HG02840 (cell line): ENCODE results near the gene HEATR5A.
A peak's percentile ranks its signal among the peaks of the same experiment; 100 is the strongest.

Experiments used
- ATAC-seq: cut with Tn5 transposase; IDR thresholded peaks from one replicate; pipeline ENCODE4 v1.9.1; 2021; ENCODE audit warnings: mild to moderate bottlenecking, moderate library complexity, moderate number of reproducible peaks; ENCODE audit not compliant: unreplicated experiment, low FRiP score

The HEATR5A gene

DNA sequence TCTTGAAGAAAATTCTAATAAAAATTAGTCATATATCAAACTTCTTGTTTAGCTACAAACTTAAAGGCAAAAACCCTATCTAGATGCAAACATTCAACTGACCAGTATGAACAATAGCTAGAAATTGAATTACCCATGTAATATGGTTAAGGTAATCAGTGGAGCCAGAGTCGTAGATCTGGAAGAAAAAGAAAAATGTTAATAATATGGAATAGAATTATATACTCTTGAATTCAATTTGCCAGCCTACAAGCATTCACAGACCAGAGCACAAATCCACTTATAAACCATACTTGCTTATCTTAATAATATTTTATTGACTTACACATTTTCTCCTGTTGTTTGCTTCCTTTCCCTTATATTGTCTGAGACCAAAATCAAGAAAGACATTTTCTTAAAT lies 7.7 kb upstream of the HEATR5A start:
- no peak for ATAC-seq

- ATAC-seq: no peak
Measured at GRCh38 chr14:31426663-31427062, 6.3 kb upstream of the HEATR5A start.

GRCh38 chr14:31425905-31426304 lies 5.6 kb upstream of the HEATR5A start:
- ATAC-seq: no peak

GRCh38 chr14:31421200-31421599 lies 850 bp upstream of the HEATR5A start:
- ATAC-seq: no peak

DNA sequence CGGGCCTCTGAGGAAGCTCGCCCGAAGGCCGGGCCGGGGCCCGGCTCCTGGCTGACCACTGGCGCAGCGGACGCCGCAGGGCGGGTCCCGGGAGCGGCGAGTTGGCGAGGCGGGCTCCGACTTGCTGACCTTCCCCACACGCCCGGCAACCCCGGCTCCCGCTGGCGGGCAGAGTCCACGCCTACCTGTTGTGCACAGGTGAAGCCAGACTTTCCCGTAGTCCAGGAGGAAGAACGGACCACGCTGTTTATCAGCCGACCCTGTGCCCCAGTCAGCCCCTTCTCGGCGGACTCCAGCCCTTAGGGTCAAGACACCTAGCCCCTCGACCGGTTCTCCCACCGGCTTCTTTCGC lies 407 bp downstream of the HEATR5A start:
- ATAC-seq: peak; percentile 23

- ATAC-seq: no peak
Measured at GRCh38 chr14:31419179-31419966, 977 bp downstream of the HEATR5A start.

- ATAC-seq: no peak
Measured at GRCh38 chr14:31418440-31418839, 1.9 kb downstream of the HEATR5A start.

- no peak for ATAC-seq
Measured at GRCh38 chr14:31414190-31414833, 6.0 kb downstream of the HEATR5A start.

DNA sequence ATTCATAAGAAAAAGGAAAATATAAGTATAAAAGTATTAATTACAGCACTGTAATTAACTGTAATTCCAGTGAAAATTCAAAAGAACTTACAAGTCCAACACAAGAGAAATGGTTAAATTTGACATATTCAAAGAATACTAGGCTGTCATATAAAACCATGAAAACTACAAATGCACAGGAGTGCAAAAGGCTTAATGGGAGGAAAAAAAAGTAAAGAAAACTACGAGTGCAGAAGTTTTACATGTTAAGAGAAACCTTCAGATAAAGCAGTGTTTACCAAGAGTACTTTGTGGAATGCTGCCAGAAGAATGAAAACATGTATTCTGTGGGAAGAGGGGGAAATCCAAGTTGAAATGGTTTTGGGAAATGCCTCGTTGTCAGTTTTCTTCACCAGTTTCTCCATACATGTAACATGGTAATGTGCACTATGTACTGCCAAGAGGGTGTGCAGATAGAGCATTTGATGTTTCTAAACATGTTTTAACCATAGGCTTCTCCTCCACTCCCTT lies 9.1 kb downstream of the HEATR5A start:
- ATAC-seq: no peak

DNA sequence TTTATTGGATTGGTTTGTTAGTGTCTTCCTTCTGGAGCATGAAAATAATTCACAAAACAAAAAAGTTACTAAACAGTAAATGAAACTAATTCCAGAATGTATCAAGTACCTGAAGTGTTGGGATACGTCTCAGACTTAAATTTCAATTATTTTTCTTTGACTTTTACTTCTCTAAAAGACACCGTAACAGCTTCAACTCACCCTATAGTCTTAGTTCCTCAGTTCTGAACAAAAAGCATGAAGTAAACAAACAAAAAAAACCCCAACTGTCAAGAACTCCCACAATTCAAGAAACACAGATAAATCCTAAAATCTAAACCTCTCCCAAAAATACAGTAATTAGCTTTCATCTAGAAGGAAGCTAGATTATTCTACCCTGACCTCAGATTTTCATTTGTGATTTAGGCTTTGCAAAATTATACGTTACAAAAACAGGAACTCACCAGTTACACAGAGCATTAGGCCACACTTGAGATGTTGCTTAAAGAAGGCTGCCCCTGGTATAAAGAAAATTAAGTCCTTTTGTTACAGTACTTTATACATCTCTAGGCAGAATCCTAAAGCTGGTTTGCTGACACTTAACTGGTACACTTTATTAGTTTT lies 10.2 kb downstream of the HEATR5A start:
- ATAC-seq: no peak

- no peak for ATAC-seq
Measured at GRCh38 chr14:31408421-31408820, 11.9 kb downstream of the HEATR5A start.

DNA sequence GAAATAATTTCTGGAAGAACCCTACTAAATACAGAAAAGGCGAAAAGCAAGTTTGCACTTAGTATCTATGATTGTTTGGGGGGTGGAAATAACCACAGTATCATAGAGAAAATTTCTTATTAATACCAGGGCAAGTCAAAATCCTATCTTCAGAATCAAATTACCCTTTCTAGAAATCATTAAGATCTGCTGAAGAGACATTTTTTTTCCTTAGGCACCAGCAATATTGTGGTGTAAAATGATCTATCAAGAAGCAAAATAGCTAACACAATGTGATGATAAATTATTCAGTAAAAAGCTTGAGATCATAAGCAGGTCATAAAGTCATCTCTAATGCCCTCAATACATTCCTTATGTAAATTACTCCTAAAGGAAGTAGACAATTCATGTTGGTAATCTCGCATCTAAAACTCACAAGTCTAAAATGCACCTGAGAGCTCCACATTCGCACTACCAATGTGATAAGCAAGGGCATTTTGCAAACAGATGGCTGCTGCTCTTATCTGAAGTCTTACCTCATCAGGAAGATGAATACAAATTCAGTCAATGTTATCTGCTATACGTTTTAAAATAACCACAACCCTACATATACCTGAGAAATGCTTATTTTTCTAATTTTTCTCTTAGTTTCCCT lies 14.6 kb downstream of the HEATR5A start:
- ATAC-seq: no peak

DNA sequence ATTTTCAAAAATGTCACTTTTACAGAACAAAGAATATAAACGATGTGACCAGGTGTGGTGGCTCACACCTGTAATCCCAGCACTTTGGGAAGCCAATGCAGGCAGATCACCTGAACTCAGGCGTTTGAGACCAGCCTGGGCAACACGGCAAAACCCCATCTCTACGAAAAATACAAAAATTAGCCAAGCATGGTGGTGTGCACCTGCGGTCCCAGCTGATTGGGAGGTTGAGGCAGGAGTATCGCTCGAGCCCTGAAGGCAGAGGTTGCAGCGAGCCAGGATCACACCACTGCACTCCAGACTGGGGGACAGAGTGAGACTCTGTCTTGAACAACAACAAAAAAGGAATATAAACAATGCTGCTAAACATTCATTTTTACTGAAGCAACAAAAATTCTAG lies 15.2 kb downstream of the HEATR5A start:
- ATAC-seq: no peak

GRCh38 chr14:31403707-31404106 lies 16.6 kb downstream of the HEATR5A start:
- no peak for ATAC-seq

DNA sequence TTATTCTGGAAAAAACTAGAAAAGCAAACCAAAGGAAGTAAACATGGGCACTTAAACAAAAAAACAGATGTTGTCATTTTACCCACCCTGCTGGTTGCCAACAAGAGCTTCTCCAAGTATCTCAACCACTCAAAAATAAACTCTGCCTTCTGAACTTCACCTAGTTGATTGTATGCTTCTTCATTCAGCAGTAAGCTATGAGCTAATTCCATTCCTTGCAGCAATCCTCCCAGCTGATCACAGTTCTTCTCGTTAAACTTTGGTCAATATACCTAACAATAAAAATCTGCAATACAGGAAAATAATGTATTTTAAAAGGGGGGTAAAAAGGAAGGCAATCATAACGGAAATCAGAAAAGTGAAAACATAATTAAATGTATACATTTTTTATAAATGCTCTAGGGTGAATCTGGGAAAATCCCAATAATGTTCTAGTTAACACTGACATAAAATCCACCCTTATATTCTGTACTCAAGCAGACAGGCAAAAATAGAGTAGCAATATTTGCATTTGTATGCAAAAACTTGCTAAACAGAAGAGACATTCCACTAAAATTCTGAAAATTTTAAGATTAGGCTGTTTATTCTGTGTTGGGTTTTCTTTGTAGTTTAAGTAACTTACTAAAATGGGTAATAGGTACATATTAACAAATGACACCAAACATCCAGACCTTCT lies 17.4 kb downstream of the HEATR5A start:
- no peak for ATAC-seq

DNA sequence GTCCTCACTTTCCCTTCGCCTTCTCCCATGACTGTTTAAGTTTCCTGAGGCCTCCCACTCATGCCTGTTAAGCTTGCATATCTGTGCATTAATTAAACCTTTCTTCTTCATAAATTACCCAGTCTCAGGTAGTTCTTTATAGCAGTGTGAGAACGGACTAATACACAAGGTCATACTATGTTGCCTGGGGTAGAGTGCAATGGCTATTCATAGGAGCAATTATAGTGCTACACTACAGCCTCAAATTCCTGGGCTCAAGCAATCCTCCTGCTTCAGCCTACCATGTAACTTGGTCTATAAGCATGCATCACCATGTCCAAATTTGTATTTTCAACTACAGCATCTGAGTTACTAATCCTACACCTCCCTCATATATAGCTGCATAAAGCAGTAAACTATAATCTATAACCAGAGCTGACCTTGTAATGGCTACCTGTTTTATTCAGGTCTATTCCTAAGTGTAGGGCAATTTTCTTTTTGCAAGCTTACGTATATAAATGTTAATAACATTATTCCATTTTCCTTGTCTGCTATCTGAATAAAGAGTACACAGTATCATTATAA lies 18.9 kb downstream of the HEATR5A start:
- ATAC-seq: no peak

GRCh38 chr14:31400031-31400638 lies 20.2 kb downstream of the HEATR5A start:
- no peak for ATAC-seq

DNA sequence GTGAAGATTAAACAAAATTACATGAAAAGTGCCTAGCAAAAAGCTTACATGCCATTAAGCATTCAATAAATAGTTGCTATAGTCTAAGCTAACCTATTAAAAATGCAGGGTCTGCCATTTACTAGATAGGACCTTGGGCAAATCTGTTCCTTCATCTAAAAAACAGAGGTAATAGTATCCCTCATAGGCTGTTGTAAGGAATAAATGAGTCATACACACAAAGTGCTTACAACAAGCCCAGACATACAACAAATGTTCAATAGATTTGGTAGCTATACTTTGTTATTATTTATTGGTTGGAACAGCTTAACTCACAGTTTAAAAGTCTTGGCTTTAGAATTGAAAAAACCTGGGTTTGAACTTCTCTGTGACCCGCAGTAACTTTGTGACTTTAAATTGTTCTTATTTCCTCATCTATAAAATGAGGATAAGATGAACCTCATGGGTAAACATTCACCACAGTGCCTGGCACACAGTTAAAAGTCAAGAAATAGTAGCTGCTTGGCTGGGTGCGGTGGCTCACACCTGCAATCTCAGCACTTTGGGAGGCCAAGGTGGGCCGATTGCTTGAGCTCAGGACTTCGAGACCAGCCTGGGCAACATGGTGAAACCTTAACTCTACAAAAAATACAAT lies 24.7 kb downstream of the HEATR5A start:
- no peak for ATAC-seq

DNA sequence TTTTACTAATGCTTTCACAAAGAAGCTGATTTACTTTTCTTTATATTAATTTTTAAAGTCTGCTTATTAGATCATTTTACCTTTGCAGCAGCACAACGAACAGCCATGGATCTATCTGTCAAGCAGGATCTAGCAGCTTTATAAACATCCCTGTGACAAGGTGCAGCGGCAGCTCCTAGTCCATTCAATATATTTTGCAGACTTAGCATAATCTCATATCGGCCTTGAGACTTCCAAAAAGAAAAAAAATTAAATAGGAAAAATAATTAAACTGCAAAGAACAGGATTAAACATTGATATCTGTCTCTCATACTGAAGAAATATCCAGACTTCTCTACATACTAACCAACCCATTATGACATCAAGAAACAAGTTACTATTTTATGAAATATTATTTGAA lies 25.2 kb downstream of the HEATR5A start:
- no peak for ATAC-seq
